ENCODE data around the gene SLC7A9.
"Not testable (repeated sequence)": the region's sequence is repeated elsewhere in the genome, so short reads cannot be mapped to it uniquely, and the experiment has no call there.

Gene SLC7A9

GRCh38 chr19:32863301-32863700, 6.3 kb downstream of the SLC7A9 start:
- no peak for DNase-seq

DNA sequence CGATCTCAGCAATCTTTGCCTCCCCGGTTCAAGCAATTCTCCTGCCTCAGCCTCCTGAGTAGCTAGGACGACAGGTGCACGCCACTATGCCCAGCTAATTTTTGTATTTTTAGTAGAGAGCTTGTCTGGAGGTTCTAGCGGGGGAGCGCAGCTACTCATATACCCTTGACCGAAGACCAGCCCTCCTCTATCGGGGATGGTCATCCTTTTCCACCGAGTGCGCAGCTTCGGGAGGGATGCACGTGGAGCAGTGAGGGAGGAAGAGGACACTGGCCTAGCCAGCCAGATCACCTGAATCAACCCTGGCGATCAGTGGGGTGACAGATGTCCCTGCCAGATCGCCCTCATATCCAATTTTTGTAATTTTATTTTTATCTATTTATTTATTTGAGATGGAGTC, 6.8 kb downstream of the SLC7A9 start:
- no peak for DNase-seq

DNA sequence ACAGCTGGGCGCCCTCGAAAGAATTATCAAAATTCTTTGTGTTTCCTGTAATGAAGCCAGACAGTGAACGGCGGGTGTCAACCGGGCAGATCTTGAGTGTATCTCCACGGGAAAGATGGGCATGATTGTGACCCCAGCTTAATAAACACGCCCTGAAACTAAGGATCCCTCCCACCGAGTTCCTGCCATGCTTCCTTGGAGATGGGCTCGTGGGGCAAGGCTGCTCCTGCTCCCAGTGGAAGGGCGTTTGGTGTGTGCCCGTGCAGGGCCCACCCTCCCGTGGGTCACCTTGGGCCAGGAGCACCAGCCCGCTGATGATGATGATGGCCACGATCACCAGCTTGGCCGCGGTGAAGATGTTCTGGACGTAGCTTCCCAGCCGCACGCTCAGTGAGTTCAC, 7.4 kb downstream of the SLC7A9 start:
- DNase-seq = no peak

DNA sequence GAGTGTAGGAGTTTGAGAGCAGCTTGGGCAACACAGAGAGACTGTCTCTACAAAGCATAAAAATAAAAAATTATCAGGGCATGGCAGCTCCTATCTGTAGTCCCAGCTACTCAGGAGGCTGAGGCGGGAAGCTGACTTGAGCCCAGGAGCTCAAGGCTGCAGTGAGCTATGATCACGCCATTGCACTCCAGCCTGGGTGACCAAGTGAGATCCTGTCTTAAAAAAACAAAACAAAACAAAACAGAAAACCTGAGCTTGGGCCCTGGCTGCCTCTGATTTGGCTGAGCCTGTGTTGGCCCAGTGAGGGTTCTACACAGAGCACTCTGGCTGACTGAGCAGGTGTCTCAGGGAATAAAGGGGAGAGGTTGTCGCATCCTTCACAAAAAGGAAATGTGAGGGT, 8.0 kb downstream of the SLC7A9 start:
- DNase-seq = no peak

- no peak for DNase-seq
Measured at GRCh38 chr19:32859591-32859990, 10.0 kb downstream of the SLC7A9 start.

DNA sequence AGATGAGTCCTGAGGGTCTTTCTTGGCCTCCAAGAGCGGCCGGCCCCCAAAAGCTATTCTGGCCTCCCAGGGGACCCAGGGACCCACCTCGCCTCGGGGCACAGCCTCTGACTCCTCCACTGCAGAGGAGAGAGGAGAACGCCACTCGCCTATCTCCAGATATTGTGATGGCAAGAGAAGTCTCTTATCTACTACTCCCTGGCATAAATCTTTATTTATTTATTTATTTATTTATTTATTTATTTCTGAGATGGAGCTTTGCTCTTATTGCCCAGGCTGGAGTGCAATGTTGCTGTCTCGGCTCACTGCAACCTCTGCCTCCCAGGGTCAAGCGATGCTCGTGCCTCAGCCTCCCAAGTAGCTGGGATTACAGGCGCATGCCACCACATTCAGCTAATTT, 11.0 kb downstream of the SLC7A9 start:
- no peak for DNase-seq

- DNase-seq = no peak
Measured at GRCh38 chr19:32858155-32858554, 11.4 kb downstream of the SLC7A9 start.

GRCh38 chr19:32857584-32857983, 12.0 kb downstream of the SLC7A9 start:
- no peak for DNase-seq

DNA sequence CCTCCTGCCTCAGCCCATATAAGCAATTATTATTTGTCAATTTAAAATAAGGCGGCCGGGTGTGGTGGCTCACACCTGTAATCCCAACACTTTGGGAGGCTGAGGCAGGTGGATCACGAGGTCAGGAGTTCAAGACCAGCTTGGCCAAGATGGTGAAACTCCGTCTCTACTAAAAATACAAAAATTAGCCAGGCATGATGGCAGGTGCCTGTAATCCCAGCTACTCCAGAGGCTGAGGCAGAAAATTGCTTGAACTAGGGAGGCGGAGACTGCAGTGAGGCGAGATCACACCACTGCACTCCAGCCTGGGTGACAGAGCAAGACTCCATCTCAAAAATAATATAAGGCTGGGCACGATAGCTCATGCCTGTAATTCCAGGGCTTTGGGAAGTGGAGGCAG, 12.7 kb downstream of the SLC7A9 start:
- DNase-seq = not testable (repeated sequence)

DNA sequence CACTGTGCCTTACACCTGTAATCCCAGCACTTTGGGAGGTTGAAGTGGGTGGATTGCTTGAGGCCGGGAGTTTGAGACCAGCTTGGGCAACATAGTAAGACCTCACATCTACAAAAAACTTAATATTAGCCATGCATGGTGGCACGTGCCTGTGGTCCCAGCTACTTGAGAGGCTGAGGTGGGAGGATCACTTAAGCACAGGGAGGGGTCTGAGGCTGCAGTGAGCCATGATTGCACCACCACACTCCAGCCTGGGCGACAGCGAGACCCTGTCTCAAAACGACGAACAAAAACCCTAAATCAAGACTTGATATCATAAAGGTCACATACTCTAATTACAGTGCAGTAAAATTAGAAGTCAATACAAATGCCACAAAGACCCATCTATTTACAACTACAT, 17.4 kb downstream of the SLC7A9 start:
- no peak for DNase-seq

DNA sequence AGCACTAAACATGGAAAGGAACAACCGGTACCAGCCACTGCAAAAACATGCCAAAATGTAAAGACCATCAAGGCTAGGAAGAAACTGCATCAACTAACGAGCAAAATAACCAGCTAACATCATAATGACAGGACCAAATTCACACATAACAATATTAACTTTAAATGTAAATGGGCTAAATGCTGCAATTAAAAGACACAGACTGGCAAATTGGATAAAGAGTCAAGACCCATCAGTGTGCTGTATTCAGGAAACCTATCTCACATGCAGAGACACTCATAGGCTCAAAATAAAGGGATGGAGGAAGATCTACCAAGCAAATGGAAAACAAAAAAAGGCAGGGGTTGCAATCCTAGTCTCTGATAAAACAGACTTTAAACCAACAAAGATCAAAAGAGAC, 21.5 kb downstream of the SLC7A9 start:
- not testable (repeated sequence) for DNase-seq

DNA sequence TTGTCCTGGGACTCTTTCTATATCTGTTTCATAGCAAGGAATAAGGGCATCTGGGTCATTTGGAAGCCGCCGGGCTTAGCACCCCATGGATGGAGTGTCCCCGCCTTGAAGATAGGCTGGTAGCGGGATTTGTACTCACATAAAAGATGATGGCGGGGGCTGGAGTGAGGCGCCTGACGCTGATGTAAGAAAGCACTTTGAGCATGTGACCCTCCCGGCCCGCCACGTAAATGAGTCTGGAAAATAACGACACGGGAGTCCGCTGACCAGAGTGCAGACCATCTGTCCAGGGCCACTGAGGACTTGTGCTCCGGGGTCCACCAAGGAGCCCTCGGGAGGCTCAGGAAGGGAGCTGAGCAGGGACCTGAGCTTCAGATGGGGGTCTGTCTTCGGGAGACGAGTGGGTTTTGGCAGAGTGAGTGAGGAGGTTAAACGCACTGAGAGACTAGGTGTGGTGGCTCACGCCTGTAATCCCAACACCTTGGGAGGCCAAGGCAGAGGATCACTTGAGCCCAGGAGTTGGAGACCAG, 25.8 kb downstream of the SLC7A9 start:
- no peak for DNase-seq

GRCh38 chr19:32842061-32842460, 27.5 kb downstream of the SLC7A9 start:
- no peak for DNase-seq

GRCh38 chr19:32837531-32837930, 32.0 kb downstream of the SLC7A9 start:
- DNase-seq = no peak

- not testable (repeated sequence) for DNase-seq
Measured at GRCh38 chr19:32833388-32833787, 36.2 kb downstream of the SLC7A9 start.

DNA sequence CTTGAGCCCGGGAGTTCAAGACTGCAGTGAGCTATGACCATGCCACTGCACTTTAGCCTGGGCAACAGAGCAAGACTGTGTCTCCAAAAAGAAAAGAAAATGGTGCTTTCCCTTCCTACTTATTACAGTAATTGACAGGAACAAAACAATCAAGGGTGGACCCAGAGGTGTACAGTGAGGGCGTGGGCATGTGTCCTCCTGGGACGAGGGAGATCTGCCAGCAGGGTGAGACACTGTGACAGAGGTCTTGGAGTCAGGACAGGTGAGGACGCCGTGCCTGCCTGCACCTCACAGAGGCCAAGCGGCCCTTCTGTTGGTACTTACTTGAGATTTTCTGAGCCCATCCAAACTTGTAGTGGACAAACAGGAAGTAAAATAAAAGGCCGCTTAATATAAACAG, 36.7 kb downstream of the SLC7A9 start:
- not testable (repeated sequence) for DNase-seq

DNA sequence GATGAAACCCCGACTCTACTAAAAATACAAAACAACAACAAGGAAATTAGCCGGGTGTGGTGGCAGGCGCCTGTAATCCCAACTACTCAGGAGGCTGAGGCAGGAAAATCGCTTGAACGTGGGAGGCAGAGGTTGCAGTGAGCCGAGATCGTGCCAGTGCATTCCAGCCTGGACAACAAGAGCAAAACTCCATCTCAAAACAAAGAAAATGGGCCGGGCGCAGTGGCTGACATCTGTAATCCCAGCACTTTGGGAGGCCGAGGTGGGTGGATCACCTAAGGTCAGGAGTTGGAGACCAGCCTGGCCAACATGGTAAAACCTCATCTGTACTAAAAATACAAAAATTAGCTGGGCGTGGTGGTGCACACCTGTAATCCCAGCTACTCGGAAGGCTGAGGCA, 37.5 kb downstream of the SLC7A9 start:
- not testable (repeated sequence) for DNase-seq

DNA sequence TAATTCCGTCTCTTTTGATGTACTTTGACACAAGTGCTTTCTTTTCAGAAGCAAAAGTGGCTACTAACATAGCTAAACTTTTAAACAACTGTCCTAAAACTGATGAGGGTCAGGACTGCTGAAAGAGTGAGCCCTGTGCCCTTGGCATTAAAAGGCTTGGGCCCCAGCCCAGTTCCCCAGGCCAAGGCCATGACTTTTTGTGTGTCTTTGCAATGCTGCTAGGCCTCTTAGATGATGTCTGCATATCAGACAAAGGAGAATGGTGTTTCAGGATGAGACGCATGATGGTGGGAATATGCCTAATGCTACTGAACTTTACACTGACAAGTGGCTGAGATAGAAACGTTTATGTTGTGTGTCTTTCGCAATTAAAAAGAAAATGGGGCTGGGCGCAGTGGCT, 38.0 kb downstream of the SLC7A9 start:
- DNase-seq = no peak

- no peak for DNase-seq
Measured at GRCh38 chr19:32830231-32831014, 39.1 kb downstream of the SLC7A9 start.

GRCh38 chr19:32829345-32829896, 40.1 kb downstream of the SLC7A9 start:
- no peak for DNase-seq

- DNase-seq = no peak
Measured at GRCh38 chr19:32828643-32829344, 40.8 kb downstream of the SLC7A9 start.

DNA sequence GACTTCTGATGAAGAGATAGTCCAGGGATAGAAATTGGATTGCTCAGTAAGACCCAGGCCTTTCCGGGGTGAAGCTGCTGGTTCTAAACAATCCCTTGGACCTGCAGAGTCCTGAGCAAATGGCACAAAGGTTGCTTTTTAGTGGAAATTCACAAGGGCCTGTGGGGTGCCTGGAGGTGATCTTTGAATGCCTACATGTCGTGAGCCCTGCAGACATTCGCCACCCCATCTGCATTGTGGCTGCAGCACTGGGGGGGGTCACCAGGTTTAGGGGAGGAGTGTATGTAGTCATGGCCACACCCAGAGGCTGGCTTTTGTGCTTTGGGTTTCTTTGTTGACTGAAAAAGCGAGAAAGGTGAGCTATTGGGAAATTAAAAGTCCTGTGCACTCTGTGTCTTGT, 41.4 kb downstream of the SLC7A9 start:
- no peak for DNase-seq

- DNase-seq = no peak
Measured at GRCh38 chr19:32824916-32825608, 44.5 kb downstream of the SLC7A9 start.
